Coronary artery (tissue), 2 donors: ENCODE data around the gene AGPAT2.

ENCODE experiments used
- DNase-seq: peaks from one replicate; pipeline ENCODE4 v3.0.0-alpha.2; 2017; ENCODE audit warnings: low spot score
- H3K27ac ChIP-seq, 2 donors: fragments of 200-600 bp; sonication (generic); one replicate each; pipeline ENCODE4 v1.5.1; 2016 to 2019
- H3K4me3 ChIP-seq: fragments of 200-600 bp; sonication (generic); 2 replicates; pipeline ENCODE4 v1.5.1; 2016; ENCODE audit warnings: mild to moderate bottlenecking, moderate library complexity
- CTCF ChIP-seq: fragments of 200-600 bp; sonication (generic); IDR thresholded peaks from one replicate; pipeline ENCODE4 v1.5.1; 2019; ENCODE audit warnings: antibody characterized with exemption

Gene AGPAT2

GRCh38 chr9:136668983-136669790 lies 18.1 kb downstream of the AGPAT2 start:
- no peak for TF ChIP-seq CTCF
- peak overlapping the region in 1 of 2 donors; percentile 28 for H3K27ac ChIP-seq
- H3K4me3 ChIP-seq = peak overlapping the region; percentile 76
- no peak for DNase-seq

GRCh38 chr9:136667940-136668760 lies 19.1 kb downstream of the AGPAT2 start:
- peak overlapping the region in 1 of 2 donors; percentile 22 for H3K27ac ChIP-seq
- peak overlapping the region; percentile 76 for H3K4me3 ChIP-seq
- DNase-seq = no peak
- no peak for TF ChIP-seq CTCF

GRCh38 chr9:136667214-136667939 lies 19.9 kb downstream of the AGPAT2 start:
- Histone ChIP-seq H3K4me3 (peak overlapping the region; percentile 76), H3K27ac (peak overlapping the region in 1 of 2 donors; percentile 72)
- TF ChIP-seq CTCF = no peak
- no peak for DNase-seq

- TF ChIP-seq CTCF = no peak
- Histone ChIP-seq H3K27ac (peak overlapping the region in 1 of 2 donors; percentile 72), H3K4me3 (peak overlapping the region; percentile 76)
- DNase-seq = no peak
Observed at GRCh38 chr9:136666372-136667213, 20.7 kb downstream of the AGPAT2 start.

GRCh38 chr9:136665704-136666371 lies 21.4 kb downstream of the AGPAT2 start:
- Histone ChIP-seq H3K27ac (peak overlapping the region in 1 of 2 donors; percentile 72), H3K4me3 (peak overlapping the region; percentile 76)
- no peak for TF ChIP-seq CTCF
- DNase-seq = no peak
